ENCODE measurements around the gene TM7SF2.
A peak's percentile ranks its signal among the peaks of the same experiment; 100 is the strongest.

TM7SF2 gene

DNA sequence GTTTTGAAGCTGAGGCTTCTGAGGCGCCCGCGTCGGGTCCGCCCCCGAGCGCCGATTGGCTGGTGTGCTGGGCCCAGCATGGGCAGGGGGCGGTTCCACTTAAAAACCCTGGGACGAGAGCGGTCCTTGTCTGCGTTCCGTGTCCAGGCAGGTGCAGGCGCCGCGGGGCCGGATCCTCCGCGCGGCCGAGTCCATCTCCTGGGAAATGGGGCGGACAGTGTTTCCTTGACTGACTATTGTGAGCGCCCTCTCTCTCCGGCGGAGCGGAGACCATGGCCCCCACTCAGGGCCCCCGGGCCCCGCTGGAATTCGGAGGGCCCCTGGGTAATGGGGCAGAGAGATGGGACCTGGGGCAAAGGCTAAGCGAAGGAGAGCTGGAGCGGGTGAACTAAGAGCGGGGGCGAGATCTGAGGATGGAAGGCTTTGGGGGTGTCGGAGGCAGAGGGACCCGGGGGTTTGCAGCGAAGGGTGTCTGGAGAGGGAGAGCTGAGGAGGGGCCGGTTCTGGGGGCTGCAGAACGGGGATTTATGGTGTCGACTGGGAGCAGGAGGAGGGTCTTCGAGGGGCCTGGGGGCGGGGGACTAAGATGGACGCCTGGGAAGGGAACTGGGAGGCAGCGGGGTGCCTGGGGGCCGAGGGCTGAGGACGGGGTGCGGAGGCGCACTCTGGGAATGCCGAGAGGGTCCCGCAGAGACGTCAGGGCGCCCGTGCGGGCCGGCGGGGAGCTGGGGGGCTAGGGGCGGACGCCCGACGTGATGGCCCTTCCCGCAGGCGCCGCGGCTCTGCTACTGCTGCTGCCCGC lies at the start of gene TM7SF2:
TSS of gene TM7SF2 (plus strand) at position 129 of the 802 bp plus-strand sequence. CDS start at position 273, 144 bp downstream.
- peak; percentile 97 for DNase-seq

DNA sequence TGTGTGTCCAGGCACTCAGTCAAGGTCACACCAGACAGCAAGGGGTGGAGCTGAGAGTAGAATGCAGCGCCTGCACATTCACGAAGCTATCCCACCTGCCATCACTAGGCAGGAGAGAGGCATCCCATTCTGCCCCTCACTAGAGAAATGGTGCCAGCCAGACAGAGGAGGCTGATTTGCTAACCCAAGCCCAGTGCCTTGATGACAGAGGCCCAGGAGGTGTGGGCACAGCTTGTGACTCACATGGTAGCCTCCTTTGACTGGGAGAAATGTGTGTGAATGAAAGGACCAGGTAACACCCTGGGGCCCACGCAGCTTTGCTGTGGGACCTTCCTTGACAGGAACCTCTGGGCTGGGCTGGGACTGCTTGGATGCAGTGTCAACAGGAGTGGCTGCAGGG lies 48.1 kb upstream of the TM7SF2 start:
- DNase-seq = no peak

DNA sequence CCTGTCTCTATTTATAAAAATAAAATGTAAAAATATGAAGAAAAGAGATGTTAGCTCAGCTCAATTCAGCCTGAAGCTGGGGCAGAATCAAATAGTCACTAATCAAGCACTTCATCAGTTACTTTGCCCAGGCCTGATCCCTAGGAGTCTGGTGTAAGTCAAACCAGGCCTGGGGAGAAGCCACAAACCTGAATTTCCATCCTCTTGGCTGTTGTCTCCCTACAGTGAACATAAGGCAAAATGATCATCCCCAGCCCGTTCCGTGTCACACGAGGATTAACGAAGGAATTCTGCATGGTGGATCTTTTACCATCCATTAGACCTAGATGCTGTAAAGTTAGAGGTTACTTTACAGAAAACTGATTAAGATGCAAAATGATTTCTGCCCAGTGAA lies 46.8 kb upstream of the TM7SF2 start:
- DNase-seq = no peak

DNA sequence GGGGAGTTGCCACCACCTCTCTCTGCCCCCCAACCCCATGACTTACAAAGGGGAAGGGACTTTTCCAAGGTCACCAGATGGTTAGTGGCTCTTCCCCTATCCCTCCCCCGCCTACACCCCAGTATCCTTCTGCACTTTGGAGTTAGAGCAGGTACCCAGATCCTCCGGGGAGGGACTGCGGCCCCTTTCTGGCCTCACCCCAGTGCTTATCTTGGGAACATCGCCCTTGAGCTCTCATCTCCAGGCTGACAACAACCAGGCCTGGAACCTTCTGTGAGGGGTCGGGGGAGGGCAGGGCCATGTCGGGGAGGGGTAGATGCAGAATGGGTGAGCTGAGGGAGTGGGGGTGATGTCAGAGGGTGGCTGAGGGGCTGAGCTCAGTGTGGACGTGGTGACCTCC lies 45.8 kb upstream of the TM7SF2 start:
- DNase-seq = no peak

DNA sequence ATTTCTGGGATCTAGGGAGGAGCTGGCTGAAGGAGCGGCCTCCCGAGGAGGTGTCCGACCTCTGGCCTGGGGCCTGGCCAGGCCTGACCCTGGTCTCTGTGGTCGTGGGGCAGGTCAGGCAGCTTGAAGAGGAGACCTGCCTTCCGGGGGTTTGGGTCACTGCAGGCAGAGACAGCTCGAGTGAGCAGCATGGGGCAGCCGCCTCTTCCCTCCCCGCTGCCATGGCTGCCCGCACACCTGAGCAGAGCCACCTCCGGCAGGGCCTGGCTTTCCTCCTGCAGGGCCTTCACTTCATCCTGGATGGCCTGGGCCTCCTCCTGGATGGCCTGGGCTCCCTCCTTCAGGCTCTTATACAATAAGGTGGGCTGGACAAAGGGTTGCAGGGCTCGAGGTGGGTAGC lies 45.4 kb upstream of the TM7SF2 start:
- no peak for DNase-seq

DNA sequence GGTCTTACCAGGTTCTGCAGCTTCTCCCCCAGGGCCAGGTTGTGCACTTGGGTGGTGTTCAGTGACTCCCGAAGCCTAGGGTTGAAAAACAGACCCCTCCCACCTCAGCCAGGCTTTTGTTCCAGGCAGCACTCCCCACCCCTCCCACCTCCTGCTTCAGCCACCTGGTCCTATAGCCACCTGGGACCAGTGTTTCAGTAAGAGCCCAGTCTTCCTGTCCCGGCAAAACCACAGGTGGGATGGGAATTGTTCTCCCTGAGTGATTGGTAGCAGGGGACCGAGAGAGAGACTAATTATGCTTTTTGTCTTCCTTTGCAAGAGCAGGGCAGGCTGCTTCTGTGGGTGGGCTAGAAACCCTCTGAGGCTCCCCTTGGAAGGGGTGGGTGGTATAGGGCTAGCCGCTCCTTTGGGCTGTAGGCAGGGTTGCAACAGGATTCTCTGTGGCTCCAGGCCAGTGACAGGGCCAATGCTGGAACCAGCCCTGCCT lies 44.8 kb upstream of the TM7SF2 start:
- DNase-seq = no peak

DNA sequence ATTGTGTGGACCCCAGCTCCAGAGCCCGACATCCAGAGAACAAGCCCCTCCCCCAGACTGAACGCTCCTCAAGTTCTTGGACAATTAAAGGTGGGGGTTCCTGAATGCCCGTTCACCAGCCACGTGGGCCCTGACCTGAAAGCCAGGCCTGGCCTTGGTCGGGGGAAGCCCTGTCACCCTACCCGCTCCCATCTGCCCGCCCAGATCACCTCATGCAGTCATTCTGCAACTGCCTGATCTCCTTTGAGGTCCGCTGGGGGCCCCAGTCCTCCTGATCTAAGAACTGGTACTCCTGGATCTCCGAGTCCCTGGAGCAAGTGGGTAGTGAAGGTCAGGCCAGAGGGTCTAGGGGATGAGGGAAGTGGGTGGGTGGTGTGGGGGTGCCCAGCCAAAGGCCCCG lies 44.2 kb upstream of the TM7SF2 start:
- DNase-seq = no peak

DNA sequence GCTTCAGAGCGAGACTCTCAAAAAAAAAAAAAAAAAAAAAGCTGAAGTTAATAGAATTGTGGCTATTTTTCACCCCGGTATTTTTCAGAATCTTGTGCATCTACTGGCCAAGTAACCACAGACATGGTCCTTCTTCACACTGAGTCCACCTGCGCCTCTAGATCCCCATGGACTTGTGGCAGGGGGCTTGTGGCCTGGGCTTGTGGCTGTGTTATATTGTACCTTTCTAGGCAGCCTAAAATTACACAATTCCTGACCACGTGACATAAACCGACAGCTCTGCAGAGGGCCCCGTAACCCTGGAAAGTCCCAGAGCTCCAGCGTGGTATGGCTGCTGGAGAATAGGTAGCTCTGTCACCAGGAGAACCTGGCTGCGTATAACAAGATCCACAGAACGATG lies 42.5 kb upstream of the TM7SF2 start:
- no peak for DNase-seq

DNA sequence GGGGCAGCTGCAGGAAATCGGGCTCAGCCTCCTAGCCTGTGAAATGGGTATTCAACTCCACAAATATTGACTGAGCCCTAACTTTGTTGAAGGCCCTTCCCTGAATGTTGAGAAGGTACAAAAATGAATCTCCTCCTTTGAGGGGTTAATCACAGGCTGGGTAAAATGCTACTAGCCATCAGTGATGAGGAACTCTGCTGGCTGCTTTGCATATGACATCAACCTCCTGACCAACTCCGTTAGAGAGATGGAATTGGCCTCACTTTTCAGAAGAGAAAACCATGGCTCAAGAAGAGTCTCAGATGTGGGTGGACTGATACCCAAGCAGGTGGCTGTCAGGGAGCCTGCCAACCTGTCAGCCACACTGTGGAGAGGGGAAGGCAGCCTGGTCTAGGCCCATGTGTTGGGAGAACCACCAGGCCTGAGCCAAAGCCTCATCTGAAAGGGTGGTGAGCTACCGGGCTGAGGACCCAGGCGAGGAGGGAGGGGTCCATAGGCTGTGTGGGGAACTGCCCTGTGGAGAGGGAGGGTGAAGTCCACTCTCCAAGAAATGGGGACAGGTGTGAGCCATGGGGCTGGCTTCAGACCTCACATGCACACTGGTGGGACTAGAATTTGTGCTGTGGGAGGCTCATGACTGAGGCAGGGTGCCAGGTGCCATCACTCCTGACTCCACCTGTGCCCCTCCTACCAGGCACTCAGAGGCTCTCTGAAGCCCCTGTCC lies 39.6 kb upstream of the TM7SF2 start:
- DNase-seq = no peak

DNA sequence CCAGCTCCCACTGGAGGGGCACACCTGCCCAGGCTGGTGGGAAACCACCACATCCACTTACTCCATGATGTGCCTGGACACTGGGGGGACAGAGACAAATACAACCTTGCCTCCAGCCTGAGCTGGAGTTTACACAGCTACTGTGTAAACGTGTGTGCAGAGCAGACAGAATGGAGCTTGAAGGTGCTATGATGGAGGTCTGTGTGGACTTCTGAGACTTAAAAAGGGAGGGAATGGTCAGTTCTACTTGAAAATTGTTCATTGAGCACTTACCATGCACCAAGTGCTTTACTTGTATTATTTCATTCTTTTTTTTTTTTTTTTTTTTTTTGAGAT lies 39.1 kb upstream of the TM7SF2 start:
- DNase-seq = no peak

DNA sequence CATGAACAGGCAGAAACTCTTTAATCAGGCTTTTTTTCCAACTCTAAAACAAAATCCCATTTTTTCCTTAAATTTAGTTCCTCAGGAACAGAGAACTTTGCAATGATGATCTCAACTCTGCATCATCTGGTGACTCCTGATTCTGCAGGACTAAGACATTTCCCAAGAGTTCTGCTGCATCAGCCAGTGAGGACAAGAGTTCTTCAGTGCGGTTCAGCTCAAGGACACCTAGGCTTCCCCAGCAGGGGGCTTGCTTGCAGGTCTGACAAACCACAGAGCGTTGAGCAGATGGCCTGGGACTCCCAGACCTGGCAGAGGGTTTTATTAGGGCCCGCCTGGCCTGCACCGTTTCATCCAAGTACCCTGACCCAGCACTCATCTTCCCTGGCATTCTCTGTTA lies 34.2 kb upstream of the TM7SF2 start:
- no peak for DNase-seq

DNA sequence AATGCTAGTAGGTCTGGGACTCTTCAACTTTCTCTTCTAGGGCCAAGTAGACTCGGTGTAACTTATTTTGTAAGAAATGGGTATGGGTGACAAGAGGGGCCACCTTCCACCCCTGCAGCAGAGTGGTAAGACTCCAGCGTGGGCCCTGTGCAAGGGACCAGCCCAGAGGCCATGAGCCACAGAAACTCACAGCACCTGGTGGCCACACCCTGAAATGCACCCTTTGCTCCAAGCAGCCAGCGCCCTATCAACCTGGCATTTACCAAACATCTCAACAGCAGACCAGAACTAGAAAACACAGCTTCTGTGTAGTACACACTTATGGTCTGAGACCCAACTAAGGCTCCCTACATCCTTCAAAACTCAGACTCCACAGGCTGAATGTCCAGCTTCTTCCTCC lies 33.5 kb upstream of the TM7SF2 start:
- peak; percentile 89 for DNase-seq

DNA sequence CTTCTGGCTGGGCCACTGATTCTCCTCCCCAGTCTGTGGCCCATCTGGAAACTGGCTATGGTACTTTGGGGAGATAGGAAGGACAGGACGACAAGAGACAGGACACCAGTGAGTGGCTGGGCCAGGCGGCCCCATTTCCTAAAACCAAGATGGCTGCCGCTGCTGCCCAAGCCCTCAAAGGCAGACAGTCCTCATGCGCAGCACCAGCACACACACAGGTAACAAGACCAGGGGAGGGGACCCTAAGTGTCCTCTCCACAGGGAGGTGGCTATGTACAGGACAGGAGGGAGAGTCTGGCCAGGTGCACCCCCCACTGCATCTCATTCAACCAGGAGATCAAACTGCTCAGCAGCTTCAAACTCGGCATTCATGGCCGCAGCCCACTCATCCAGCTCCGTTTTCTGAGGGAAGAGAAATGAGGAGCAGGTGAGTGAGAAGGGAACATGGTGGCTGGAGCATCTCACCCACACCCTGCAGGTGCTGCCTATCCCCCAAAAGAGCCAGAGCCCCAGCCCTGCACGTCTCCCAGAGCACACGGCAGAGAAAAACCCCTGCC lies 32.8 kb upstream of the TM7SF2 start:
- no peak for DNase-seq

DNA sequence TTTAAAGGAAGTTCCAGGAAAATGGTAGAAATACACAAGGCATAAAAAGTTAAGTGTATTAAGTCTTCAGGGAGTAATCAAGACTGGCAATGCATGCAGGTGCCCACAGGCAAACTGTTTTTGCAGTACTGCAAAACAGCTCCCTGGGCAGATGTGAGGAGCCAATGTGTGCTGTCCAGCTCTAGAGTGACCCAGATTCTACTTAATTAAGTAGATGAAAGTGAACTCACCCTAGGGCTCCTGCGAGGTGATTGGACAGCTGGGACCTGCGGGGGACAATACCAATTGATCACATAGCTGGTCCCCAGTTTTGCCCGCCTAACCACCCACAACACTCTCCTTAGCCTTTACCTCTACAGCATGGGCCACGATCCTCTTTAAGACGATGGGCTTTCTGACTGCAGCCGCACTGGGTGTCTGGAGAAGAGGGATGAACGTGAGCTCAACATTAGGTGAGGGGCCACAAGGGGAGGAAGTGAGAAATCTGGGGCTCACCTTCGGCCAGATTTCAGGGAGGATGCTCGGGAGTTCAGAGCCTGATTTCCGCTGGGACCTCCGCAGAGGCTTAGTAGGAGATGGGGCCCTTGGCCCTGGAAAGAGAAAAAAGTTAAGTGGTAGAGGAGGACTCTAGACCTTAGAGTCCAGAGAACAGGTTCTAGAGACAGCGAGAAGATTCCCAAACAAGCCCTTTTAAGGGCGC lies 28.4 kb upstream of the TM7SF2 start:
- DNase-seq = no peak

DNA sequence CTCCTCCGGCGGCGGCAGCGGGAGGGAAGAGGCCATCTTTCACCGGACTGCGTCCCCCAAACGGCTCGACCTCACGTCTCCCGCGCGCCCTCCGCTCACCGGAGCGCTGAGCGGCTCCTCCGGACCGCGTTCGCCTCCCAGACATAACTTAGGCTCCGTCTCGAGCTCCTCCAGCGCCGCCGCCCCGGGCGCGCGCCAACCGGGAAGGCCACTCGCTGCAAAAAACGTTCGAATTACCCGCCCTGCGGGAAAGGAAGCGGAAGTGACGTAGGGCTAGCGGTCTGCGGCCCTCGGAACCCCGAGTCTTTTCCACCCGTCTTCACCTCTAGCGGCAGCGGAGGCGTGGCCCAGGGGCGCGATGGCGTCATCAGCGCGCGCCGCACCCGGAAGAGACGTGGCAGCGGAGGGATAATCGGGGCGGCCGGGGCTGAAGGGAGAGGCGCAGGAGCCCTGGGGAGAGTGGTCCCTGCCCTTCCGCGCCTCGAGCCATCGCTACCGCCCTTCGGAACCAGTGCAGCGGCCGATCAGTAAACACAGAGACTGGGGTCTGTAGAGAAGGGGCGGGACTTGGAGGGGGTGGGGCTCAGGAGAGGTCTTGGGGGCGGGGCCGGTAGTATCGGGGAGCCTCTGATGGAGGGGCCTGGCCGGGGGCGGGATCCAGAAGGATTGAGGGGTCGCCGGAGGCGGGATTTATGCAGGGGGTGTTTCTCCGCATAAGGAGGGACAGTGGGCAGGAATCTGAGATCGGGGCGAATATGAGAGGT lies 27.7 kb upstream of the TM7SF2 start, which contains the start of the genes CDCA5 and ZFPL1:
TSS of gene CDCA5 (minus strand) at position 207 of the 764 bp plus-strand sequence. CDS start at position 145, 62 bp downstream.
TSS of gene ZFPL1 (plus strand) at position 389 of the 764 bp plus-strand sequence. CDS start 477 bp downstream, outside the sequence.
- peak; percentile 99 for DNase-seq

DNA sequence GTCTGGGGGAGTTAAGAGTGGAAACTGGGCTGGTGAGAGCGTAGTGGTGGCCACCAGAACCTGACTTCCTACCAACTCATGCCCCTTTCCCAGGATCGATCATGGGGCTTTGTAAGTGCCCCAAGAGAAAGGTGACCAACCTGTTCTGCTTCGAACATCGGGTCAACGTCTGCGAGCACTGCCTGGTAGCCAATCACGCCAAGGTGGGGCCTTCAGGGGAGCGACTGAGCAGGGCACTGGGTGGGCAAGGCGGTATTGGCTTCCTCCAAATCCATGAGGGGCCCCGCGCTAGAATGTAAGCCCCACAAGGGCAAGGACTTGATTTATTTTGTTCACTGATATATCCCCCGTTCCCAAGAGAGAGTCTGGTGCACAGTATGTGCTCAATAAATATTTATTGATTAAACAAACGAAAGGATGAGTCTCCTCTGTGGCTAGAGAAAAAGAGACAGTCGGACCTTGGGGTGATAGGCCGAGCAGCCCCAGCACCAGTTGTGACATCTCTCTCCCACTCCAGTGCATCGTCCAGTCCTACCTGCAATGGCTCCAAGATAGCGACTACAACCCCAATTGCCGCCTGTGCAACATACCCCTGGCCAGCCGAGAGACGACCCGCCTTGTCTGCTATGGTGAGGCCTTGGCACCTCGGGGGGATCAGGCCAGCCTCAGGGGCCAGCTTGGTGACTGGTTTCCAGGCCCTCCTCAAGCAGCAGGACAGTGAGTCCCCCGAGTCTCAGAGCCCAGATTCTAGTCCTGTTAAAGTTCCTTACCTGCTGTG lies 26.9 kb upstream of the TM7SF2 start:
- no peak for DNase-seq

DNA sequence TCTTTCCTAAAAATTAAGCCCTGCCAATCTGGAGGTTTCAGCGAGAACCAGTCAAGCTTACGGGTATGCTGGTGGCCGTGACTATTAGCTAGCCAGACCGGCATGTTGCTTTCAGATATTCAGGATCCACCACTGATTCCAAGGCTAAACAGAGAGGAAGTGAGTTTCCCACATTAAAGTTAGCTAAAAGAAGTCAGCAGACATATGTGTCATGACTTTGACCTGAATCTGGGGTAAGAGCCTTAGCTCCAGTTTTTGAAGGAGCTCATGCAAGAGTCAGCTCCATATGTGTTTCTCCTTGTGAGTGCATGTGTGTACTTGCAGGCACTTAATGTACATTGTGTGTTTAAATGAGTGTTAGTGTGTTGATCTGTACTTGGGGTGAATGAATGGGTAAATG lies 26.2 kb upstream of the TM7SF2 start:
- no peak for DNase-seq

DNA sequence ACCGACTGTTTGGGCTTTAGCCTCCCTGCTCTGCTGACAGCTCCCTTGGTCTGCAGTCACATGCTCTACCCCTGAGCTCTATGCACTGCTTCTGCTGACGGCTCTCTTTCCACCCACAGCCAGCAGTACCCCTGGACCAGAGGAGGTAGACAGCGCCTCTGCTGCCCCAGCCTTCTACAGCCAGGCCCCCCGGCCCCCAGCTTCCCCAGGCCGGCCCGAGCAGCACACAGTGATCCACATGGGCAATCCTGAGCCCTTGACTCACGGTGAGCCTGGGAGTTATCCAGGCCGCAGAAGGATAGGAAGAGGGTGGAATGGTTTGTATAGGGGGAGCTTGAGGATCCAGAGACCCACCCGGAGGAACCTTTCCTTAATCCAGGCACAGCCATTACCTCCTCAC lies 24.9 kb upstream of the TM7SF2 start:
- no peak for DNase-seq

DNA sequence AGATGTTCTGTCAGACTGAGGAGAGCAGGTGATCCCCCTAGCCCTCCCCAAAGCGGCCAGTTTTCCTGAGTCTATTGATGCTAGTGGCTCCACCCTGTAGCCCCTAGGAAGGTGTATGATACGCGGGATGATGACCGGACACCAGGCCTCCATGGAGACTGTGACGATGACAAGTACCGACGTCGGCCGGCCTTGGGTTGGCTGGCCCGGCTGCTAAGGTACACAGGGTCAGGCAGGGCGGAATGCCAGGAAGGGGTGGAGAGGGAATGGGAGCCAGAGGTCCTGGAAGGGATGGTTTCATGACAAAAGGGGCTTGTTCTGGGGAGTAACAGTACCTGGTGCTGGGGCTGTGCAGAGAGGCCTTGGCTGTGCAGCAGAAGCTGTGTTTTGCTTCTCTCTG lies 24.5 kb upstream of the TM7SF2 start:
- no peak for DNase-seq

DNA sequence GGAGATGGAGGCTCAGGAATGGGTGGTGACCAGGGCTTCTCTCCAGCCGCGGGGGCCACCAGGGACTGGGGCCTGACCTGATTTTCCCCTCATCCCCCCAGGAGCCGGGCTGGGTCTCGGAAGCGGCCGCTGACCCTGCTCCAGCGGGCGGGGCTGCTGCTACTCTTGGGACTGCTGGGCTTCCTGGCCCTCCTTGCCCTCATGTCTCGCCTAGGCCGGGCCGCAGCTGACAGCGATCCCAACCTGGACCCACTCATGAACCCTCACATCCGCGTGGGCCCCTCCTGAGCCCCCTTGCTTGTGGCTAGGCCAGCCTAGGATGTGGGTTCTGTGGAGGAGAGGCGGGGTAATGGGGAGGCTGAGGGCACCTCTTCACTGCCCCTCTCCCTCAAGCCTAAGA lies 23.8 kb upstream of the TM7SF2 start:
- DNase-seq = no peak

DNA sequence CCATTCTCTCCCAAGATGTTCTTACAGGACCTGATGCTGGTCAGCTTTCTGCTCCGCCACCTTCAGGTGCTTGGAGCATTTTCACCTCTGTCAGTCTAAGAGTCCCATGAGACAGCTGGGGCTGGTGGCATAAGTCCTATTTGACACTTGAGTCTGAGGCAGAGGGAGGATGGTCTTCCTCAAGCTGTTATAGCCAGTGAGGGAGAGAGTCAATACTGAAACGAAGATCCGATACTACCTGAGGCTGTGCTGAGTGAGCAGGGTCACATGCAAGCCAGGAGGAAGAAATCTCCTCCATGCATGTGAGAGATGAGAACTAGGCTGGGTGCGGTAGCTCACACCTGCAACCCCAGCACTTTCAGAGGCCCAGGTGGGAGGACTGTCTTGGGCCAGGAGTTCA lies 22.1 kb upstream of the TM7SF2 start:
- DNase-seq = no peak

DNA sequence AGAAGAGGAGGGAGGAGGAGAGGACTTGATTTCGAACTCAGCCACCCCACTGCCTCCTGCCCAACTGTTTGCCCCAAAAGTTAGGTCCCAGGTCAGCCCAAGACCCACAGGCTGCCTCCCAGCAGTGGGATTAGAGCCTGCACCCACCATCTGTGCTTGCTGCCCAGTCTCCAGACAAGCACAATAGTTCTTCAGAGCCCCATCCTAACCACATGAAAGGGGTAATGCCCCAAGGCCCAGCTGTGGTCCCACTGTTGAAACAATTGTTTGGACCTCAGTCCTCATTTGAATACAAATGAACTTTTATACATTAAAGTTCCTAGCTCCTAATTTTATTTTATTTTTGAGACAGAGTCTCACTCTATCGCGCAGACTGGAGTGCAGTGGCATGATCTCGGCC lies 21.0 kb upstream of the TM7SF2 start:
- no peak for DNase-seq
